GM23248 (cell line): ENCODE measurements around the gene FBXW7. TPM values are rescaled to one million over a fixed set of nuclear protein-coding genes. Genes with fewer than 3 reads are reported as not detected.

ENCODE experiments used
- DNase-seq: peaks from one replicate; pipeline ENCODE4 v3.0.0-alpha.2; 2015
- H2AFZ ChIP-seq: fragments of 200-600 bp; sonication (generic); 2 replicates; pipeline ENCODE4 v1.6.1; 2016; ENCODE audit warnings: antibody characterized with exemption
- H3F3A ChIP-seq: fragments of 200-600 bp; sonication (generic); 2 replicates; pipeline ENCODE4 v1.6.1; 2016; ENCODE audit warnings: mild to moderate bottlenecking, antibody characterized with exemption, mixed run types; ENCODE audit not compliant: insufficient read depth
- H3K27ac ChIP-seq: fragments of 200-600 bp; sonication (generic); 2 replicates; pipeline ENCODE4 v1.5.1; 2016; ENCODE audit warnings: mild to moderate bottlenecking
- H3K27me3 ChIP-seq: fragments of 200-600 bp; sonication (generic); replicated peaks from 2 replicates; pipeline ENCODE4 v1.6.1; 2016; ENCODE audit warnings: mild to moderate bottlenecking; ENCODE audit not compliant: insufficient read depth
- H3K36me3 ChIP-seq: fragments of 200-600 bp; sonication (generic); 2 replicates; pipeline ENCODE4 v1.6.1; 2016; ENCODE audit warnings: low read depth, mild to moderate bottlenecking
- H3K4me1 ChIP-seq: fragments of 200-600 bp; sonication (generic); 2 replicates; pipeline ENCODE4 v1.6.1; 2016; ENCODE audit warnings: mild to moderate bottlenecking; ENCODE audit not compliant: insufficient read depth
- H3K4me2 ChIP-seq: fragments of 200-600 bp; sonication (generic); one replicate; pipeline ENCODE4 v1.6.1; 2016; ENCODE audit warnings: mild to moderate bottlenecking; ENCODE audit not compliant: unreplicated experiment
- H3K4me3 ChIP-seq: fragments of 200-600 bp; sonication (generic); 2 replicates; pipeline ENCODE4 v1.5.1; 2016; ENCODE audit warnings: mild to moderate bottlenecking
- H3K79me2 ChIP-seq: fragments of 200-600 bp; sonication (generic); 2 replicates; pipeline ENCODE4 v1.6.1; 2016; ENCODE audit warnings: mild to moderate bottlenecking; ENCODE audit not compliant: insufficient read depth
- H3K9ac ChIP-seq: fragments of 200-600 bp; sonication (generic); 2 replicates; pipeline ENCODE4 v1.6.1; 2016; ENCODE audit warnings: mild to moderate bottlenecking
- H3K9me2 ChIP-seq: fragments of 200-600 bp; sonication (generic); 2 replicates; pipeline ENCODE4 v1.6.1; 2016; ENCODE audit warnings: mixed run types, mild to moderate bottlenecking, moderate library complexity; ENCODE audit not compliant: insufficient read depth
- H3K9me3 ChIP-seq: fragments of 200-600 bp; sonication (generic); one replicate; pipeline ENCODE4 v1.6.1; 2017; ENCODE audit warnings: low read depth
- H4K20me1 ChIP-seq: fragments of 200-600 bp; sonication (generic); 2 replicates; pipeline ENCODE4 v1.6.0; 2016; ENCODE audit not compliant: insufficient read depth
- EZH2 ChIP-seq: fragments of 200-600 bp; sonication (generic); IDR thresholded peaks from 2 replicates; pipeline ENCODE4 v1.6.1; 2018; ENCODE audit warnings: antibody characterized with exemption, mild to moderate bottlenecking; ENCODE audit not compliant: insufficient read depth, poor library complexity, severe bottlenecking
- EZH2phosphoT487 ChIP-seq: fragments of 200-600 bp; sonication (generic); IDR thresholded peaks from 2 replicates; pipeline ENCODE4 v1.6.1; 2018; ENCODE audit warnings: antibody characterized with exemption, moderate library complexity, mild to moderate bottlenecking, low read depth; ENCODE audit not compliant: insufficient read depth
- WGBS, 2 experiments: methylation state at CpG; one replicate each; pipeline ENCODE4 v1.1.6; 2015 to 2017; ENCODE audit warnings: low lambda C conversion rate in 2 of 2, low coverage in 1 of 2; ENCODE audit errors: missing lambda C conversion rate in 2 of 2; 5-methylcytosine and 5-hydroxymethylcytosine counted together
- in situ Hi-C: fragments of 300-500 bp; cut with MboI; formaldehyde crosslinking; loops from 2 replicates; pipeline ENCODE4 v1.15.0; 2020
- polyA plus RNA-seq: library from polyadenylated mRNA; unstranded; fragments of >200 nt; fragmentation: Nextera tagmentation; extraction: Ambion mirVana; gene quantifications from 2 replicates; pipeline ENCODE4 v1.2.1, GENCODE V29; 2016
- total RNA-seq: library from RNA; depleted of rRNA; stranded (reverse); fragments of >200 nt; shearing (Covaris generic); gene quantifications from 2 replicates; pipeline ENCODE4 v1.2.3, GENCODE V29; 2014

FBXW7 gene
- total and polyA plus RNA-seq, 2 experiments from 2014 or later: 8.8 to 29.0 TPM

DNA sequence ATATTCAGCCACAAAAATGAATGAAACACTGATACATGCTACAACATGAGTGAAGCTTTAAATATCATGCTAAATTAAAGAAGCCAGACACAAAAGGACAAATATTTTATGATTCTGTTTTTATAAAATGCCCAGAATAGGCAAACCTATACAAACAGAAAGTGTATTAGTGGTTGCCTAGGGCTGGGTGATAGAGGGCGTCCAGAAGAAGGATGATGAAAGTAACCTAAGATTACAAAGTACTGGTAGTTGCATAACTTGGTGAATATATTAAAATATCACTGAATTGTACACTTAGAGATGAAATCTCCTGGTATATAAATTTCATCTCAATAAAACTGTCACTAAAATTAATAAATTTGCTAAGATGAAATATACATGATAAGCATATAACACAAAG lies 67.5 kb downstream of the FBXW7 start:
- in situ Hi-C loops: no loop called here
- peaks cover 97% of the 10 kb centered on the region for H3K79me2 ChIP-seq
- no peaks in the 10 kb centered on the region for H3K9me3 ChIP-seq
- no peak overlapping the region for H3K4me3 ChIP-seq
- H3K4me2 ChIP-seq: no peak overlapping the region
- H3K9me2 ChIP-seq: no peaks in the 10 kb centered on the region
- no peaks in the 10 kb centered on the region; the same call in 1 of the 2 replicates for H3K36me3 ChIP-seq
- H3K27me3 ChIP-seq: no peaks in the 10 kb centered on the region
- no peak for TF ChIP-seq EZH2phosphoT487
- TF ChIP-seq EZH2: no peak
- peaks cover 1% of the 10 kb centered on the region; the same call in 1 of the 2 replicates for H3F3A ChIP-seq
- H3K9ac ChIP-seq: no peak overlapping the region
- DNase-seq: no peak
- H3K4me1 ChIP-seq: no peaks in the 10 kb centered on the region
- H2AFZ ChIP-seq: no peak overlapping the region
- H4K20me1 ChIP-seq: 0 out of 2 replicates have a peak, but pooled peaks cover 3% of the 10 kb centered on the region
- 95 to 100% methylated on average over 1 of the region's 1 CpG for WGBS, 2 experiments
- no peak overlapping the region for H3K27ac ChIP-seq

DNA sequence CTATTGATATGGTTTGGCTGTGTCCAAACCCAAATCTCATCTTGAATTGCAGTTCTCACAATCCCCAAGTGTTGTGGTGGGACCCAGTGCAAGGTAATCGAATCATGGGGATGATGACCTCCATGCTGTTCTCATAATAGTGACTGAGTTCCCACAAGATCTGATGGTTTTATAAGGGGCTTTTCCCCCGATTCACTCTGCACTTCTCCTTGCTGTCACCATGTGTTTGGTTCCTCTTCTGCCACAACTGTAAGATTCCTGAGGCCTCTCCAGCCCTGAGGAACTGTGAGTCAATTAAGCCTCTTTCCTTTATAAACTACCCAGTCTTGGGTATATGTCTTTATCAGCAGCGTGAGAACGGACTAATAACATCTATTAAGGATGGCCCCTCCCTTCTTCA lies 68.8 kb downstream of the FBXW7 start:
- no peaks in the 10 kb centered on the region for H3K9me2 ChIP-seq
- H3K79me2 ChIP-seq: peaks cover 91% of the 10 kb centered on the region
- peaks cover 12% of the 10 kb centered on the region for H3K4me1 ChIP-seq
- WGBS, 2 experiments: 85 to 94% methylated on average over 4 of the region's 4 CpGs
- no peaks in the 10 kb centered on the region; the same call in 1 of the 2 replicates for H3K36me3 ChIP-seq
- H3K4me3 ChIP-seq: no peak overlapping the region
- H3F3A ChIP-seq: peaks cover 14% of the 10 kb centered on the region
- no peak overlapping the region for H3K9ac ChIP-seq
- no peaks in the 10 kb centered on the region for H3K27me3 ChIP-seq
- no peak overlapping the region for H3K27ac ChIP-seq
- H2AFZ ChIP-seq: no peak overlapping the region
- 0 out of 2 replicates have a peak, but pooled peaks cover 3% of the 10 kb centered on the region for H4K20me1 ChIP-seq
- in situ Hi-C loops: no loop called here
- DNase-seq: no peak
- no peaks in the 10 kb centered on the region for H3K9me3 ChIP-seq
- TF ChIP-seq EZH2phosphoT487 (no peak), EZH2 (no peak)
- no peak overlapping the region for H3K4me2 ChIP-seq

DNA sequence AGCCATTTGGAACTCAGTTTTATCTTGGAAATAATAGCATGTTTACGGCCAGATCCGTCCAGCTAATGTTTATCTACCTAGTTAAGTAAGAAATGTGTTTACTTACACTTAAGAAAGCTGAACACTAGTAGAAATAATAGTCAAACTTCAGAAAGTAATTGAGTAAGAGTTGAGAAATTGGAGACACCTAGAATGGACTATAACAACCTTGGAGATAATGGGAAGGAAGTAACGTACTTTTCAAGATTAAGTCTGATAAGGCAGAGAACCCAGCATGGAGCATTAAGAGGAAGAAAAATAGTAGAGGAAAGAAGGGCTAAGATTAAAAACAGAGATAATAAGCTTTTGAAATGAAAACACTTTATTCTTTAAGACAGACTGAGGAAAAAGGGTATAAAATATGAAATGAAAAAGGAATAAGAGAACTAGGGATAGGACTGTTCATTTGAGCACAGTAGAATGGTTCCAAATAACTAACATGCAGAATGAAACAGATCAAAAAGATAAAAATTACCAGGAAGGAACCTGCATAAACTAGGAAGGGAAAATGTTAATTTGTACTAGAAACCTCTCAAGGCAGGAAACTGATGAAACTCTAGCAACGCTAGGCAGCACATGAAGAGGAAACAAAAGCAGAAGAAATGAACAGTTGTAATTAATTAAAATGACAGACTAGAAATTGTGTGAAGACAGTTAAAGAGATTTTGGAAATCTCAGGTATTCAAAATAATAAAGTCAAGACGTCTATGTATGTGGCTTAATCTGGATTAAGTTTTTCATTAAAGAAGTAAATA lies 71.7 kb downstream of the FBXW7 start:
- Histone ChIP-seq H3K9ac (no peak overlapping the region), H3K4me1 (peaks cover 19% of the 10 kb centered on the region), H3K4me2 (no peak overlapping the region), H3K27ac (no peak overlapping the region), H3K9me3 (no peaks in the 10 kb centered on the region), H2AFZ (no peak overlapping the region), H3K79me2 (peaks cover 89% of the 10 kb centered on the region), H3K27me3 (no peaks in the 10 kb centered on the region), H3F3A (peaks cover 18% of the 10 kb centered on the region), H3K36me3 (no peaks in the 10 kb centered on the region), H3K4me3 (no peak overlapping the region), H3K9me2 (no peaks in the 10 kb centered on the region), H4K20me1 (no peaks in the 10 kb centered on the region)
- DNase-seq: no peak
- WGBS, 2 experiments: 77 to 81% methylated on average over 5 of the region's 5 CpGs
- TF ChIP-seq EZH2phosphoT487: no peak
- no peak for TF ChIP-seq EZH2
- in situ Hi-C loops: no loop called here

DNA sequence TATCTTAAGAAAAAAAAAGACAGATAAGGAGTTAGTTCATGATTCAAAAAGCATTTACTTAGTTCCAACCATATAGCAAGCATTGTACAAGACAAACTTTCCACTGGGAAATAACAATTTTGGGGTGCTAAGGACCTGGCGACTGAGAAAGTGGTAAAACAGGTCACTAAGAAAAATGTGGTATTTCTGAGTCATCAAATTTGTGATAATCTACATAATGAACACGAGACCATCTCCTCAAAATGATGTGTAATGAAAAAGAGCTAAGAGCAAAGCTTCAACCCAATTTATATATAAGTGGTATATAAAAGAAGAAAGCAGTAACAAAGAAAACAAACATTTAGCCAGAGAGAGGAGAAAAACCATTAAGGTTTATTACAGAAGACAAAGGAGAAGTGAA lies 72.3 kb downstream of the FBXW7 start:
- Histone ChIP-seq H4K20me1 (no peaks in the 10 kb centered on the region), H3K9me3 (no peaks in the 10 kb centered on the region), H3F3A (peaks cover 18% of the 10 kb centered on the region), H3K4me2 (no peak overlapping the region), H2AFZ (no peak overlapping the region), H3K4me3 (no peak overlapping the region), H3K9me2 (no peaks in the 10 kb centered on the region), H3K27ac (no peak overlapping the region), H3K27me3 (no peaks in the 10 kb centered on the region), H3K79me2 (peaks cover 89% of the 10 kb centered on the region), H3K9ac (no peak overlapping the region), H3K4me1 (peaks cover 19% of the 10 kb centered on the region), H3K36me3 (no peaks in the 10 kb centered on the region)
- WGBS, 2 experiments: 97 to 100% methylated on average over 2 of the region's 2 CpGs
- no peak for DNase-seq
- in situ Hi-C loops: no loop called here
- TF ChIP-seq EZH2phosphoT487 (no peak), EZH2 (no peak)
